Mesendoderm (in vitro differentiated cells): ENCODE results near the gene PDGFRB.

Source experiments
- DNase-seq: peaks from one replicate; pipeline ENCODE4 v3.0.0; 2013
- H2AK5ac ChIP-seq: 2 replicates; pipeline ENCODE4 v1.6.1; 2013; ENCODE audit warnings: low read length, inconsistent platforms
- H2BK120ac ChIP-seq: 2 replicates; pipeline ENCODE4 v1.6.1; 2013; ENCODE audit warnings: low read depth, mild to moderate bottlenecking, low read length, moderate library complexity, mixed read lengths
- H2BK15ac ChIP-seq: replicated peaks from 2 replicates; pipeline ENCODE4 v1.6.1; 2013; ENCODE audit warnings: low read depth, mild to moderate bottlenecking, moderate library complexity
- H2BK5ac ChIP-seq: 2 replicates; pipeline ENCODE4 v1.6.1; 2013; ENCODE audit warnings: low read length, inconsistent platforms
- H3K18ac ChIP-seq: 2 replicates; pipeline ENCODE4 v1.6.1; 2013; ENCODE audit warnings: mild to moderate bottlenecking, low read length, mixed read lengths
- H3K23ac ChIP-seq: one replicate; pipeline ENCODE4 v1.6.1; 2013; ENCODE audit warnings: low read length
- H3K27ac ChIP-seq: 2 replicates; pipeline ENCODE4 v1.5.1; 2013; ENCODE audit warnings: low read depth, mild to moderate bottlenecking, inconsistent platforms, low read length, moderate library complexity
- H3K27me3 ChIP-seq: 2 replicates; pipeline ENCODE4 v1.6.1; 2013; ENCODE audit warnings: low read length, control low read depth, mild to moderate bottlenecking, inconsistent platforms; ENCODE audit not compliant: insufficient read depth, poor library complexity
- H3K36me3 ChIP-seq: 2 replicates; pipeline ENCODE4 v1.6.1; 2013; ENCODE audit warnings: low read length, inconsistent platforms; ENCODE audit not compliant: control insufficient read depth, insufficient read depth
- H3K4ac ChIP-seq: one replicate; pipeline ENCODE4 v1.6.1; 2013; ENCODE audit warnings: low read depth, mild to moderate bottlenecking, low read length, moderate library complexity
- H3K4me1 ChIP-seq: 2 replicates; pipeline ENCODE4 v1.6.1; 2013; ENCODE audit warnings: low read depth, low read length, inconsistent platforms; ENCODE audit not compliant: control insufficient read depth
- H3K4me2 ChIP-seq: 2 replicates; pipeline ENCODE4 v1.6.1; 2013; ENCODE audit warnings: low read length
- H3K4me3 ChIP-seq: 2 replicates; pipeline ENCODE4 v1.5.1; 2013; ENCODE audit warnings: mild to moderate bottlenecking, low read length
- H3K56ac ChIP-seq: one replicate; pipeline ENCODE4 v1.6.1; 2013; ENCODE audit warnings: low read length
- H3K79me1 ChIP-seq: 2 replicates; pipeline ENCODE4 v1.6.1; 2013; ENCODE audit warnings: low read length, inconsistent platforms
- H3K79me2 ChIP-seq: 2 replicates; pipeline ENCODE4 v1.6.1; 2013; ENCODE audit warnings: mild to moderate bottlenecking, low read length; ENCODE audit not compliant: control insufficient read depth, insufficient read depth
- H3K9ac ChIP-seq: 2 replicates; pipeline ENCODE4 v1.6.1; 2013; ENCODE audit warnings: low read length, inconsistent platforms
- H4K5ac ChIP-seq: one replicate; pipeline ENCODE4 v1.6.1; 2013; ENCODE audit warnings: low read length
- H4K8ac ChIP-seq: one replicate; pipeline ENCODE4 v1.6.1; 2013; ENCODE audit warnings: low read depth, mild to moderate bottlenecking, control low read depth, low read length, moderate library complexity
- WGBS: extraction: QIAGEN DNeasy Blood & Tissue Kit; methylation state at CpG from one replicate; pipeline ENCODE4 v1.1.7; 2013; ENCODE audit warnings: low lambda C conversion rate, missing lambda C conversion rate; ENCODE audit not compliant: insufficient coverage; ENCODE audit errors: extremely low coverage; 5-methylcytosine and 5-hydroxymethylcytosine counted together

PDGFRB gene

DNA sequence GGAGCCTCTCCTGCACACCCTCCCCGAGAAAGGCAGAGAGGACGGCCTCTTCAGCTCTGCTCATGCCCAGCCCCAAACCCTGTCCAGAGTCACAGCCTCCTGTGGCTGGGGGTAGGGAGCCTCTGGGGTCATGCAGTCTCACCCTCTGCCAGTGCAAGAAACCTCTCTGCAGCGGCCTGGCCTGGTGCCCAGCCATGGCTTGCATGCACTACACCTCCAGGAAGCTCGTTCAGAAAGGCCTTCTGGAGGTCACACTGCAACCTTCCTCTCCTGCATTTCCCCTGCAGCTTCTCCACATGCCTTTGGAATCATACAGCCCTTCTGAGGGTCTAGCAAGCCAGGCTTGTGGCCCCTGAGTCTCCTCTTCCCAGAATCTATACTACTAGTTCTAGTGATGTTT, 87.2 kb downstream of the PDGFRB start:
- WGBS: no CpG with 5 or more reads among the region's 4 CpGs
- Histone ChIP-seq H3K4ac (no peak overlapping the region), H4K5ac (no peak overlapping the region), H3K4me3 (no peak overlapping the region), H3K18ac (no peak overlapping the region), H3K4me2 (no peak overlapping the region), H3K9ac (no peak overlapping the region), H3K79me2 (no peaks in the 10 kb centered on the region), H3K36me3 (no peaks in the 10 kb centered on the region), H2BK5ac (no peak overlapping the region), H3K27me3 (no peaks in the 10 kb centered on the region), H3K4me1 (no peaks in the 10 kb centered on the region), H3K27ac (no peak overlapping the region), H3K56ac (no peak overlapping the region), H2AK5ac (no peak overlapping the region), H3K23ac (no peak overlapping the region), H2BK15ac (no peak overlapping the region), H2BK120ac (no peak overlapping the region), H4K8ac (no peak overlapping the region), H3K79me1 (no peaks in the 10 kb centered on the region)
- no peak for DNase-seq

DNA sequence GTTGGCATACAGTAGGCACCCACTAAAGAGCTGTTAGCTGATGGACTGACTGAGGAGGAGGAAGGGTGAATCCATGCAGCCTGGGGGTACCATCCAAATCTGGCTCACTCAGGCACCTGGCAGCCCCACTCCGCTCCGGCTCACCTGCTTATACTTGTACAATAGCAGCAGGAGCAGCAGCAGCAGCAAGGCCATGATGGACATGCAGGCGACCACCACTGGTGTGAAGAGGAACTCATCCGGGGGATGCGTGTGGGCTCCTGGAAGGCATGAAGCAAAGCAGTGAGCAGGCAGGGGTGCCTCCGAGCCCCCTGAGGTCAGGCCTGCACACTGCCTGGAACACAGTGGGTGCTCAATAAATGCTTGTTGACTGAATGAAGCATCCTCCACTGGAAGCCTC, 87.6 kb downstream of the PDGFRB start:
- H3K23ac ChIP-seq: no peak overlapping the region
- H3K79me2 ChIP-seq: no peaks in the 10 kb centered on the region
- H3K27me3 ChIP-seq: no peaks in the 10 kb centered on the region
- no peak for DNase-seq
- H4K8ac ChIP-seq: no peak overlapping the region
- WGBS: no CpG with 5 or more reads among the region's 6 CpGs
- no peak overlapping the region for H4K5ac ChIP-seq
- H2BK120ac ChIP-seq: no peak overlapping the region
- no peaks in the 10 kb centered on the region for H3K79me1 ChIP-seq
- H3K56ac ChIP-seq: no peak overlapping the region
- no peak overlapping the region for H3K4me3 ChIP-seq
- no peak overlapping the region for H2BK15ac ChIP-seq
- H3K27ac ChIP-seq: no peak overlapping the region
- H3K9ac ChIP-seq: no peak overlapping the region
- no peak overlapping the region for H2BK5ac ChIP-seq
- H3K4ac ChIP-seq: no peak overlapping the region
- no peaks in the 10 kb centered on the region for H3K4me1 ChIP-seq
- no peak overlapping the region for H3K4me2 ChIP-seq
- no peaks in the 10 kb centered on the region for H3K36me3 ChIP-seq
- H3K18ac ChIP-seq: no peak overlapping the region
- no peak overlapping the region for H2AK5ac ChIP-seq

DNA sequence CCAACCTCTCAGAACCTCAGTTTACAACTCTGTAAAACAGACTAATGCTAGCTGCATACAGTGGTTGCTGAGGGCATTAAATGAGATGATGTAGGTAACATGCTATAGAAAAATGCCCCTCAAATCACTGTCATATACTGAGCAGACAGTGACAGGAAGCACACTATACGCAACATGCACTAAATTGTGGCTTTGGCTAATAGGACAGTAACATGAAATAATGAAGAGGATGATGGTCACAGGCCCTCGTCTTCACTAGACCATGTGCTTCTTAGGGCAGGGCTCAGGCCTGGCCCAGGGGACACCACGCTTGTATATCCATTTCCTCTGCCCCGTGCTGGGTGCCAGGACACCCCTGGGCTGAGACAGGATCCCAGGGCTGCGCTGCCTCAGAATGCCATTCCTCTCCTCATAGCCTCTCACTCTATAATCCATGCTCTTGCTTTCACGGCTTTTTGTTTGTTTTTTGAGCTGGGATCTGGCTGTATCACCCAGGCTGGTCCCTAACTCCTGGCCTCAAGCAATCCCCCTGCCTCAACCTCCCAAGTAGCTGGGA, 88.2 kb downstream of the PDGFRB start:
- no peaks in the 10 kb centered on the region for H3K79me2 ChIP-seq
- no peak overlapping the region for H4K8ac ChIP-seq
- WGBS: no CpG with 5 or more reads among the region's 6 CpGs
- H3K4ac ChIP-seq: no peak overlapping the region
- no peak overlapping the region for H3K4me3 ChIP-seq
- no peak for DNase-seq
- H3K18ac ChIP-seq: no peak overlapping the region
- no peak overlapping the region for H3K4me2 ChIP-seq
- H2BK15ac ChIP-seq: no peak overlapping the region
- no peaks in the 10 kb centered on the region for H3K27me3 ChIP-seq
- no peak overlapping the region for H3K23ac ChIP-seq
- no peak overlapping the region for H3K56ac ChIP-seq
- no peaks in the 10 kb centered on the region for H3K79me1 ChIP-seq
- H3K9ac ChIP-seq: no peak overlapping the region
- no peaks in the 10 kb centered on the region for H3K36me3 ChIP-seq
- H3K27ac ChIP-seq: no peak overlapping the region
- H4K5ac ChIP-seq: no peak overlapping the region
- no peaks in the 10 kb centered on the region for H3K4me1 ChIP-seq
- no peak overlapping the region for H2BK5ac ChIP-seq
- H2BK120ac ChIP-seq: no peak overlapping the region
- no peak overlapping the region for H2AK5ac ChIP-seq

DNA sequence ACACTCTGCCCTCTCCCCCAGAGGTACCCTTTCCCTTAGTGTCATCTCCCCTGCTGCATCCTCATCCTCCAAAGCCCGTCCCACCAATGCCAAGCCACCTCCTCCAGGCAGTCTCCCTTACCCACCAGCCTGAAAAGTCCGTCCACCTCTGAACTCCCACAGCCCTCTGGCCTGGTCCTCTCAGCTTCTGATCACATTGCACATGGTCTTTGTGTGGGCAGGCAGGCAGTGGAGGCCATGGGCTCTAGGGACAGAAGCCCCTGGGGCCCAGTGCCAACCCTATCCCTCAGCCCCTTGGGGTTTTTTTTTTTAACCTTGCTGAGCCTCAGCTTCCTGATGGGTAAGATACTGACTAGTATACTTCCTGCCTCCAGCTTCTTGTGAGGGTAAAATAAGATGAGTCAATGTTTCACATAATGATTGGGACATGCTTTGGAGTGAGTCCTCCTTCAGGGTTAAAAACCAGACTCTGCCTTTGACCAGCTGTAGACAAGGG, 88.7 kb downstream of the PDGFRB start:
- no peak overlapping the region for H3K27ac ChIP-seq
- no CpG with 5 or more reads among the region's 2 CpGs for WGBS
- H3K79me2 ChIP-seq: no peaks in the 10 kb centered on the region
- H3K79me1 ChIP-seq: no peaks in the 10 kb centered on the region
- H4K8ac ChIP-seq: no peak overlapping the region
- H3K9ac ChIP-seq: no peak overlapping the region
- no peak overlapping the region for H3K4me3 ChIP-seq
- no peak overlapping the region for H2AK5ac ChIP-seq
- H3K36me3 ChIP-seq: no peaks in the 10 kb centered on the region
- H3K4ac ChIP-seq: no peak overlapping the region
- no peak for DNase-seq
- no peak overlapping the region for H3K18ac ChIP-seq
- no peaks in the 10 kb centered on the region for H3K27me3 ChIP-seq
- H2BK120ac ChIP-seq: no peak overlapping the region
- no peak overlapping the region for H4K5ac ChIP-seq
- no peak overlapping the region for H3K56ac ChIP-seq
- no peak overlapping the region for H2BK15ac ChIP-seq
- no peaks in the 10 kb centered on the region for H3K4me1 ChIP-seq
- H2BK5ac ChIP-seq: no peak overlapping the region
- H3K23ac ChIP-seq: no peak overlapping the region
- no peak overlapping the region for H3K4me2 ChIP-seq

DNA sequence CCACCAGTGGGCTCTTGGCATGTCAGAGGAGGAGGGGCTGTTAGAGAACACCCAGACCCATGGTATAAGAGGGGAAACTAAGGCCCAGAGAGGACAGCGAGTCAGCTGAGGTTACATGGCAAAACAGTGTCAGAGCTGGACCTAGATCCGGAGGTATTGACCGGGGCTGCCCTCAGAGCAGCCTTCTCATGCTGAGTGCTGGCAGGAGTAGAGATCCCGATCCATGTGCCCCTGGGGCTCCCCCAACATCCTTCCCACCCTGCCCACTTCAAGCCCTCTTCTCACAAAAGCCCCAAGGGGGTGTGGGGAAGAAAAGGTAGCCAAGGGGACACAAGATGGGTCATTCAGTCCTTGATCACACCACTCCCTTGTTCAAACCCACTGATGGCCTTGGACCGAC, 89.2 kb downstream of the PDGFRB start:
- no peak overlapping the region for H4K8ac ChIP-seq
- no peak overlapping the region for H3K56ac ChIP-seq
- H3K4me3 ChIP-seq: no peak overlapping the region
- no peak overlapping the region for H2AK5ac ChIP-seq
- H3K36me3 ChIP-seq: no peaks in the 10 kb centered on the region
- H3K79me1 ChIP-seq: no peaks in the 10 kb centered on the region
- H3K79me2 ChIP-seq: no peaks in the 10 kb centered on the region
- H3K4ac ChIP-seq: no peak overlapping the region
- no peak overlapping the region for H2BK15ac ChIP-seq
- no peak overlapping the region for H3K27ac ChIP-seq
- no peak overlapping the region for H3K18ac ChIP-seq
- no peak overlapping the region for H3K4me2 ChIP-seq
- WGBS: no CpG with 5 or more reads among the region's 5 CpGs
- no peak for DNase-seq
- no peaks in the 10 kb centered on the region for H3K4me1 ChIP-seq
- H3K27me3 ChIP-seq: no peaks in the 10 kb centered on the region
- no peak overlapping the region for H3K23ac ChIP-seq
- no peak overlapping the region for H2BK120ac ChIP-seq
- no peak overlapping the region for H4K5ac ChIP-seq
- no peak overlapping the region for H2BK5ac ChIP-seq
- H3K9ac ChIP-seq: no peak overlapping the region

DNA sequence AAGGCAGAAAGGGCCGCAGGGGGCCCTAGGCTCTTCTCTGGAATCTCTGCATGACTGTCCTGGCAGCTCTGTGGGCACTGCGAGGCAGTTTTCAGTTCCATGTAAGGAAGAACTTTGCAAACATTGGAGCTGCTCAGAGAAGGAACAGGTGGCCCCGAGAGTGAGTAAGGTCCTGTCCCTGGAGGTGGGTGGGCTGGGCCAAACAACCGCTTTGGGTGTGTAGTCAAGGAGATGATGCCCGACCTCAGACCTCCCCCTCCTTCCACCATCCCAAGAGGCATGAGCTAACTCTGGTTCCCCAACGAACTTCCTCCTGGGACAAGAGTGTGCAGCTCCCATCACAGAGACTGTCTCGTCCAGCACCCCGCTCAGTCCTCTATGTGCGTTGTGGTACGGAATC, 89.8 kb downstream of the PDGFRB start:
- Histone ChIP-seq H3K27ac (no peak overlapping the region), H2AK5ac (no peak overlapping the region), H4K5ac (no peak overlapping the region), H4K8ac (no peak overlapping the region), H3K4me1 (no peaks in the 10 kb centered on the region), H2BK5ac (no peak overlapping the region), H3K18ac (no peak overlapping the region), H3K79me1 (no peaks in the 10 kb centered on the region), H3K4me3 (no peak overlapping the region), H2BK15ac (no peak overlapping the region), H3K4ac (no peak overlapping the region), H3K79me2 (no peaks in the 10 kb centered on the region), H3K27me3 (no peaks in the 10 kb centered on the region), H2BK120ac (no peak overlapping the region), H3K4me2 (no peak overlapping the region), H3K36me3 (no peaks in the 10 kb centered on the region), H3K9ac (no peak overlapping the region), H3K56ac (no peak overlapping the region), H3K23ac (no peak overlapping the region)
- no peak for DNase-seq
- no CpG with 5 or more reads among the region's 10 CpGs for WGBS
